Right renal pelvis (tissue), 4 donors: ENCODE results near the gene ERC2. TPM values are rescaled to one million over a fixed set of nuclear protein-coding genes. Genes with fewer than 3 reads are reported as not detected.
A peak's percentile ranks its signal among the peaks of the same experiment; 100 is the strongest.

Source experiments
- DNase-seq, 4 donors: peaks; one replicate each; pipeline ENCODE4 v3.0.0-alpha.2; 2013; ENCODE audit warnings: low read depth in 4 of 4, low spot score in 3 of 4, missing footprints in 1 of 4
- polyA plus RNA-seq, 4 donors: library from polyadenylated mRNA; unstranded; fragments of 120-200 nt; gene quantifications; one replicate each; pipeline ENCODE4 v1.2.1, GENCODE V29; 2013; ENCODE audit not compliant: insufficient read length in 4 of 4

Gene ERC2
- polyA plus RNA-seq, 4 donors = 2.3 to 3.4 (median 3.0) TPM

GRCh38 chr3:55709411-55710012 lies 758.8 kb downstream of the ERC2 start:
- no peak for DNase-seq

GRCh38 chr3:55708921-55709320 lies 759.3 kb downstream of the ERC2 start:
- DNase-seq = no peak

- peak in 1 of 4 donors; percentile 47 for DNase-seq
These were observed 760.0 kb downstream of the ERC2 start for GRCh38 chr3:55708242-55708641.

- DNase-seq = no peak
These were observed 763.7 kb downstream of the ERC2 start for GRCh38 chr3:55704521-55704920.

- DNase-seq = no peak
These were observed 765.4 kb downstream of the ERC2 start for GRCh38 chr3:55702822-55703221.

GRCh38 chr3:55701997-55702396 lies 766.3 kb downstream of the ERC2 start:
- no peak for DNase-seq

GRCh38 chr3:55698831-55699230 lies 769.4 kb downstream of the ERC2 start:
- DNase-seq = no peak

GRCh38 chr3:55697177-55697865 lies 770.9 kb downstream of the ERC2 start:
- DNase-seq = no peak

GRCh38 chr3:55692957-55693558 lies 775.2 kb downstream of the ERC2 start:
- no peak for DNase-seq

GRCh38 chr3:55692295-55692956 lies 775.8 kb downstream of the ERC2 start:
- DNase-seq = no peak

GRCh38 chr3:55691141-55691540 lies 777.1 kb downstream of the ERC2 start:
- no peak for DNase-seq

GRCh38 chr3:55690726-55691125 lies 777.5 kb downstream of the ERC2 start:
- no peak for DNase-seq

GRCh38 chr3:55690177-55690576 lies 778.1 kb downstream of the ERC2 start:
- DNase-seq = no peak

- no peak for DNase-seq
These were observed 780.1 kb downstream of the ERC2 start for GRCh38 chr3:55688154-55688553.

GRCh38 chr3:55687526-55687925 lies 780.7 kb downstream of the ERC2 start:
- DNase-seq = no peak

- no peak for DNase-seq
These were observed 781.6 kb downstream of the ERC2 start for GRCh38 chr3:55686426-55687254.

GRCh38 chr3:55683666-55684270 lies 784.5 kb downstream of the ERC2 start:
- DNase-seq = no peak

- DNase-seq = no peak
These were observed 785.8 kb downstream of the ERC2 start for GRCh38 chr3:55682461-55682860.

- DNase-seq = no peak
These were observed 789.6 kb downstream of the ERC2 start for GRCh38 chr3:55678546-55679216.

GRCh38 chr3:55676643-55677042 lies 791.6 kb downstream of the ERC2 start:
- DNase-seq = no peak
